ENCODE results near the gene KRTAP10-12.
"Not testable (repeated sequence)": the region's sequence is repeated elsewhere in the genome, so short reads cannot be mapped to it uniquely, and the experiment has no call there.

The KRTAP10-12 gene, protein sequence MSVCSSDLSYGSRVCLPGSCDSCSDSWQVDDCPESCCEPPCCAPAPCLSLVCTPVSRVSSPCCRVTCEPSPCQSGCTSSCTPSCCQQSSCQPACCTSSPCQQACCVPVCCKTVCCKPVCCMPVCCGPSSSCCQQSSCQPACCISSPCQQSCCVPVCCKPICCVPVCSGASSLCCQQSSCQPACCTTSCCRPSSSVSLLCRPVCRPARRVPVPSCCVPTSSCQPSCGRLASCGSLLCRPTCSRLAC

DNA sequence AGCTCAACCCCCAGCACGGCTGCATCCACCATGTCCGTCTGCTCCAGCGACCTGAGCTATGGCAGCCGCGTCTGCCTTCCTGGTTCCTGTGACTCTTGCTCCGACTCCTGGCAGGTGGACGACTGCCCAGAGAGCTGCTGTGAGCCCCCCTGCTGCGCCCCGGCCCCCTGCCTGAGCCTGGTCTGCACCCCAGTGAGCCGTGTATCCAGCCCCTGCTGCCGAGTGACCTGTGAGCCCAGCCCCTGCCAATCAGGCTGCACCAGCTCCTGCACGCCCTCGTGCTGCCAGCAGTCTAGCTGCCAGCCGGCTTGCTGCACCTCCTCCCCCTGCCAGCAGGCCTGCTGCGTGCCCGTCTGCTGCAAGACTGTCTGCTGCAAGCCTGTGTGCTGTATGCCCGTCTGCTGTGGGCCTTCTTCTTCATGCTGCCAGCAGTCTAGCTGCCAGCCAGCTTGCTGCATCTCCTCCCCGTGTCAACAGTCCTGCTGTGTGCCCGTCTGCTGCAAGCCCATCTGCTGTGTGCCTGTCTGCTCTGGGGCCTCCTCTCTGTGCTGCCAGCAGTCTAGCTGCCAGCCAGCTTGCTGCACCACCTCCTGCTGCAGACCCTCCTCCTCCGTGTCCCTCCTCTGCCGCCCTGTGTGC lies at the start of gene KRTAP10-12:
KRTAP10-12 (plus strand) TSS at position 1 of the 639 bp plus-strand sequence; CDS start at position 31, 30 bp downstream.
- DNase-seq, result not testable (repeated sequence)

DNA sequence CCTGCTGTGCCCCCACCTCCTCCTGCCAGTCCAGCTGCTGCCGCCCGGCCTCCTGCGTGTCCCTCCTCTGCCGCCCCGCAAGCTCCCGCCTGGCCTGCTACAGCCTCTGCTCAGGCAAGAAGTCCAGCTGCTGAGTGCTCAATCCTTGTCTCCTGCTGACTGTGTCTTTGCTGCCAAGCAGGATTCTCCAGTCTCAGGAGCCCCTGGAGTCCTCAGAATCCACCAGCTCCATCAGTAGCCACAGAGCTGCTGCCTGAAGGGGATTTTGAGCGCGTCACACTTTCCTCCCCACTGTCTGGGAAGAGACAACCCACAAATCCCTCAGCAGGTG lies 49.8 kb upstream of the KRTAP10-12 start:
- DNase-seq, result no peak

DNA sequence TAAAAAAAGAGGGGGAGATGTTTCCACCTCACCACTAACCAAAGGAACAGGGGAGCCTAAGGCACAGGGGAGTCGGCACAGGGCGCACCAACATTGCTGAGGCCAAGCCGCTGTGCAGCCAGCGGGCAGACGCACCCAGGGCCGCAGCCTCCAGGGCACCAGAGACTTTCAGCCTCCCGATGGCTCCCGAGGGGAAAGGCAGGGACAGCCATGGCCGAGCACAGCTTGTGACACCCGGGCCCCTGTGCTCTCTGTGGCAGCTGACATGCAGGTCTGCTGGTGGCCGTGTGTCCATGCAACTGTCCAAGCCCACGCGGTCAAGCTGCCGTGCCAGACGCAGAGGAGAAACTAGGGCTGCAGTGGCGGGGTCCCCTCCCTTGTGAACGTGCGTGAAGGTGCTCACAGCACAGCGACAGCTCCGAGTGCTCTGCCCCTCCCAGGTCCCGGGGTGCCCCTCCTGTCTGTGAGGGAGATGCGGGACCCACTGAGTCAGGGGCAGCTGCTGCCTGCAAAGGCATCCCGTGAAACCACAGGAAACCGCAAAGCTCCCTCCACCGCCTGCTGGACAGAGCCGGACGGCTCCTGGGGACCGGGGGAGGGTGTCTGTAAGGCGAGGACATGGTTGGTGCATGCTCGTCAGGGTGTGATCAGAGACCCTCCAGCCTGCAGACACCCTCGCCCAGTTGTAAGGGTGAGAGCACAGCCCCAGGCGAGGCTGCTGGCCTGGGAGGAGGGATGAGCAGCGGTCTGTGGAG lies 48.2 kb upstream of the KRTAP10-12 start:
- DNase-seq, result no peak

DNA sequence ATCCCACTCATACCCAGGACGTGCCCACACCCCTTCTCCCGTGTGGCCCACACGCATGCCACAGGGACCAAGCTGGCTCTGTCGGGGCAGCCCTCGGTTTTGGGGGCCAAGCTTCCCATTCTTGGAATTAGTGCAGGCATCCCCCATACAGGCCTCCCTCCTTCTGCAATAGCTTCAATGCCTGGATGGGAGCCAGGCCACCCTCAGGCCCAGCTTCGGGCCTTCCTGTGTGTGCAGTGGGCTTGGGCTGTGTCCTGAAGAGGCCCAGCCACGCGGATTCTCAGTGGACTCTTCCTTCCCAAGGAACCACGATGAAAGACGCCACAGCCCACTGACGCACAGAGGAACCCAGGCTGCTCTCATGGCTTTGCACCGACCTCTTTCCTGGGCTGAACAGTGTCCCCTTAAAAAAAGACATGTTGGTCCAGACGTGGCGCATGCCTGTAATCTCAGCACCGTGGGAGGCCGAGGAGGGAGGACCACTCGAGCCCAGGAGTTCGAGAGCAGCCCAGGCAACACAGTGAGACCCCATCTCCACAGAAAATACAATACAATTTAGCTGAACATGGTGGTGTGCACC lies 47.4 kb upstream of the KRTAP10-12 start:
- DNase-seq, result no peak

DNA sequence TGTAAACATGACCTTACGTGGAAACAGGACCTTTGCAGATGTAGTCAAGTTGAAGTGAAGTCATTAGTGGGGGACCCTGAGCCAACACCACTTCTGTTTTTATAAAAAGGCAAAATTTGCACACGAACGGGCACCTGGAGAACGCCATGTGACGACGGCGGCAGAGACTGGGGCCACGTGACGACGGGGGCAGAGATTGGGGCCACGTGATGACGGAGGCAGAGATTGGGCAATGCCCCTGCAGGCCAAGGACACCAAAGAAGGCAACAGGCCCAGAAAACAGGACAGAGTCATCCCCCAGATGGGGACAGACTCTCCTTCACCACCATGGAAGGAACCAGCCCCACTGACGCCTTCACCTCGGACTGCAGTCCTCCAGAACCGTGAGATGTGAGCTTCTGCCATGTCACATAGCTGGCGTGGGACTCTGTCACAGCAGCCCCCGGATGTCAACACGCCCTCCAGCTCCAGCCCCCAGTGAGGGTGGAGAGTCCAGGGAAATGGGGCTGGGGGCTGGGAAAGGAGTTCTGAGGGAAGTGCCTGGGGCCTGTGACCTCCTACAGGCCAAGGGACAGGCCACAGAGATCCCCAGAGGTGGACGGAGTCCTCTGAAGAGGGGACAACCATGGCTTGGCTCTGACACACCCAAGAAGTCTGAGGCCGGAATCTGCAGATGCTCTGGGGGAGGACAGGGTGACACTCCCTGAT lies 46.6 kb upstream of the KRTAP10-12 start:
- DNase-seq, result no peak

DNA sequence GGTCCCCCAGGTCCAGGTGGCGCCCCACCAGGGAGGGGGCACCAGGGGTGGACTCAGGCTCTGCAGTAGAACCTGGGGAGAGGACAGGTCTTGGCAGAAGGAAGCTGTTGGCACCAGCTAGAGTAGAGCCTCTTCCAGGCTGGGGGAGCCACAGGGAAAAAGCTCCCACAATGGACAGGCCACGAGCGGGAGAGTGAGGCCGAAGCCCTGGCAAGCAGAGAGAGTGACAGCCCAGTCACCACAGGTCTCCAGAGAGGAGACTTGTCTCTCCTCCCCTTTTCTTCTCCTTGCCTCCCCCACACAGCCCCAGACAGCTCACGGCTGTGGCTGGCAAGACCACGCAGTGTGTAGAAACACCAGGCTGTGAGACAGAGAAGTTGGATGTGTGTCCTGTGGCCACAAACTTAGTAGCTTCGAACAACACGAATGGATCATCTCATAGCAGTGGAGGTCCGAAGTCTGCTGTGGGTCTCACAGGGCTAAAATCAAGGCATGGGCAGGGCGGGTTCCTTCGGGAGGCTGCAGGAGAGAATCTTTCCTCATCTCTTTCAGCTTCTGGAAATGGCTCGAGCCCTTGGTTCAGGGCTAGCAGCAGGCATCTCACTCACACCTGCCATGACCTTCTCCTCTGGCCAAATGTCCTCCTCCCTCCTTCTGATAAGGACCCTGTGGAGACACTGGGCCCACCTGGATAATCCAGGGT lies 45.8 kb upstream of the KRTAP10-12 start:
- no peak for DNase-seq

DNA sequence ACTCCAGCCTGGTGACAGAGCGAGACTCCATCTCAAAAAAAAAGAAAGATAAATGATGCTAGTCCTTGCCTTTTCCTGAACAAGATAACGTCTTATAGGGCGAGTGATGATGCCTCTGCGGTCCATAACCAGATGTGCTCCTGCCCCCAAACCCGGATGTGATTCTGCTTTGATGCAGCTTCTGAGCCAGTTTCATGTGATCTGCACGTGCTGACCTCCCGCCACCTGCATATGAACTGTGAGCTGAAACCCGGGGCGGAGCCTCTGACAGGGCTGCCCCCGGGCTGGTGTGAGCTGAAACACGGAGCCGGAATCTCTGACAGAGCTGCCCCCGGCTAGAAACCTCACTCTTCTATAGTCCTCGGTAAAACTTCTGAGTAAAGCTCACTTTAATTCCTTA lies 43.8 kb upstream of the KRTAP10-12 start:
- DNase-seq, result no peak

DNA sequence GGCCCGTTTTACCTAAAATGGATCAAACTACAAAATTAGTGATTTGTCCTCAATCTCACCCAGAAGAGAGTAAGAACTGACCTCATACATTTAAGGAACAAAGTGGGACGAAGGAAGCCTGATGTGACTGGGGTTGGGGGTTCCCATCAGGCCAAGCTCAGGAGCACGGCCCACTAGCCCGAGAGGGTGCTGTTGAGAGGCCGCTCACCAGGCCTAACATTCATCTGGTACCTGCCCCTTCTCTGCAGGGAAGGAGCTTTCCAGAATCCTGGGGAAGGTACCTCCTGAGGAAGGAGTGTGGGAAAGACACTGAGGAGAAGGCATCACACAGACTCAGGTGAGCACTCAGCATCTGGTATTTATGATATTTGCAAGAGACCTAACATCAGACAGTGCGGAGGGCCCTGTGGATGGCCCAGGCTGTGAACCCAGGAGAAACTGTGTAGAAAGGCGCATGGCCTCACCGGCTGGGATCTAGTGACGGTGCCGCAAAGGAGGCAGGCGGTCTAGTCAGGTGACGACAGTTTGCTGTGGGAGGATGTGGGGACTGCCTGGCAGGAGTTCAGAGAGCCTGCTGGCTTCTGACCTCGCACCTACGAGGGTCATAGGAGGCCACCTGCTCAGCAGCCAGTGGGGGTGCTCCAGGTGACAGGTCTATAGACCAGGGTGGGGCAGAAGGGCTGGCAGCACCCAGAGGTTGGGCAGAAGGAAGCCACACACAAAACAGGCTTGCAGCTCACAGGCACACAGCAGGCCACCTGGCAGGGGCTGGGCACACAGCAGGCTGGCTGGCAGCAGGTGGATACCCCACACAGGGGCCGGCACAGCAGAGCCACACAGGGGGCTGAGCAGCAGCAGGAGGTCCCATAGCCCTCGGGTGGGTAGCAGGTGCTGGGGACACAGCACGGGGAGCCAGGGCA lies 43.1 kb upstream of the KRTAP10-12 start:
- no peak for DNase-seq

DNA sequence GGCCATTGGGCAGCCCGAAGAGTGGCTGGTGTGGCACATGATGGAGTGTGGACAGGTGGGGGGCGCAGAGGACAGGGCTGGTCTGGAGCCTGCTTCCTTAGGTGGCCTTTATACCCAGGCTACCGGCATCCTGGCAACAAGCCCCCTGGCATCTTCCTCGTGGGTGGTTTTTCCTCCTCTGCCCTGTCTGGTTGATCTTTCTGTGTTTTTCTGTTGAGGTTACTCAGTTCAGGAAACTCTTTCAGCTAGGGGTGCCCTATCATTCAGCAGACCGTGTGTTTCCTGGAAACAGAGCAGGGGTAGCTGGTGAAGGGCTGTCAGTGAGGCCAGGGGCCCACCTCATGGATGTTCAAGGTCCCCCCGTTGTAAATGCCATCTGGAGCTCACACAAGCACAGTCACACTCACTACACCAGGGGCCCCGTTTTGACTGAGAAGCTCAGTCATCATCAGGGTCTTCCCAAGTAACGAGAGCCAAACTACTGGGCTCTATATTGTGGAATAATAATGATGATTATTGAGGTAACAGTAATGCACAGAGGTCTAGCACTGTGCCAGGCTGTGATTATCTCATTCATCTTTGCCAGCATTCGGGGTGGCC lies 42.3 kb upstream of the KRTAP10-12 start, which contains the start of gene KRTAP12-4:
KRTAP12-4 (minus strand) TSS at position 84 of the 600 bp plus-strand sequence; CDS start at position 39, 45 bp downstream.
- DNase-seq, result no peak

DNA sequence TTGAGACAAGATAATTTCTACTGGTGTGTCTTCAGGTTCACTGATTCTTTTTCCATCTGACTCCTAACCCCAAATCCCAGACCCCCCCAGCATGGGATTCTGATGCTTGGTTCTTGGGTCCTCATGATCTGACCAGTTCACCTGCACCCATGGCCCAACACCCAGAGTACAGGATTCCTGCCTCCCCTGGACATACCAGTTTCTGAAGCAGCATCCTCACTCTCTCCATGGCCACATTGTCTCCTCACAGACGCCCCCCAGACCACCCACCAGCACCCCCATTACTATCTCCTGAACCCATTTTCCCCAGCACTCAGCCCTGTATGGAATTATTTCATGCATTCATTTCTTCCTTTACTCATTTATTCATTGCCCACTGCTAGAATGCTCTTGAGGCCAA lies 40.1 kb upstream of the KRTAP10-12 start:
- no peak for DNase-seq

DNA sequence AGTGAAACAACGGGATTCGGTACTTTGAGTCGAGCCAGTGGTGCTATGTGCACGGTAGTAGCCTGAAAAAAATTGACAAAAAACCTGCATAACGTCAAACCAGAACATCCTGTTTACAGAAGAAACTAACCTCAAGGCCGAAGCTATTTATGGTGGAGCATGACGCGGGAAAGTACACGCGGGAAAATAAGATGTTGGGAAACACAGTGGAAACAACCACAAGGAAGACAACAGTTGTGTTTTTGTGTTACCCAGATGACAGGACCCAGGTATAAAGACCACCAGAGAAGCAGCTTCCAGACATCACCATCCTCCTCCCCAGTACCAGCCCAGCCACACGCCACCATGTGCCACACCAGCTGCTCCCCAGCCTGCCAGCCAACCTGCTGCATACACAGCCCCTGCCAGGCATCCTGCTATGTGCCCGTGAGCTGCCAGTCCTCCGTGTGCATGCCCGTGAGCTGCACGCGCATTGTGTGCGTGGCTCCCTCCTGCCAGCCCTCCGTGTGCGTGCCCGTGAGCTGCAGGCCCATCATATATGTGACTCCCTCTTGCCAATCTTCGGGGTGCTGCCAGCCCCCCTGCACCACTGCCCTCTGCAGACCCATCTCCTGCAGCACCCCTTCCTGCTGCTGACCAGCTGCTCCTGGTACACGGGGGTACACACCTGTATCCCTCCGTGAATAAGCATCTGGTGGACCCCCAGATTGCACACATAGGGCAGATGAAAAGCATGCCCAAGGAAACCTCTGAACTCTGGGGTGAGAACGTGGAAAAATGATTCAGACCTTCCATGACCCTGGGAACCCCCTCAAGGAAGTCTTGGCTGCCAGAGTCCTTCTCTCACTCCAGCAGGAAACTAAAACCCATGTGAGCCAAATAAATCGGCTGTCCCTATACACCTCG lies 39.1 kb upstream of the KRTAP10-12 start, which contains the start of gene KRTAP12-3:
KRTAP12-3 (plus strand) TSS at position 298 of the 906 bp plus-strand sequence; CDS start at position 346, 48 bp downstream.
- DNase-seq, result no peak

DNA sequence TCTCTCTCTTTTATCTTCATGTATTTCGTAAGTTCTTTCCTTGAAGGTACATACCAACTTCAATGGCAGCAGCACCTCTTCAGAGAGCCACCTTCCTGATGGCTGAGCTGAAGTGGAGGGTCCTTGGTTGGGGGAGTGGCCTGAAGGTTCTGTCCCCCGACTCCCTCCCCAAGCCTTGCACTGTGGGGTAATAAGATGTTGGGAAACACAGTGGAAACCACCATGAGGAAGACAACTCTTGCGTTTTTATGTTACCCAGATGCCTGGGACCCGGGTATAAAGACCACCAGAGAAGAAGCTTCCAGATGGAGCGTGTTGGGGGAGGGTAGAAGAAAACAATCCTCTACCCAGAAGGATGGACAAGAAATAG lies 38.4 kb upstream of the KRTAP10-12 start:
- no peak for DNase-seq

DNA sequence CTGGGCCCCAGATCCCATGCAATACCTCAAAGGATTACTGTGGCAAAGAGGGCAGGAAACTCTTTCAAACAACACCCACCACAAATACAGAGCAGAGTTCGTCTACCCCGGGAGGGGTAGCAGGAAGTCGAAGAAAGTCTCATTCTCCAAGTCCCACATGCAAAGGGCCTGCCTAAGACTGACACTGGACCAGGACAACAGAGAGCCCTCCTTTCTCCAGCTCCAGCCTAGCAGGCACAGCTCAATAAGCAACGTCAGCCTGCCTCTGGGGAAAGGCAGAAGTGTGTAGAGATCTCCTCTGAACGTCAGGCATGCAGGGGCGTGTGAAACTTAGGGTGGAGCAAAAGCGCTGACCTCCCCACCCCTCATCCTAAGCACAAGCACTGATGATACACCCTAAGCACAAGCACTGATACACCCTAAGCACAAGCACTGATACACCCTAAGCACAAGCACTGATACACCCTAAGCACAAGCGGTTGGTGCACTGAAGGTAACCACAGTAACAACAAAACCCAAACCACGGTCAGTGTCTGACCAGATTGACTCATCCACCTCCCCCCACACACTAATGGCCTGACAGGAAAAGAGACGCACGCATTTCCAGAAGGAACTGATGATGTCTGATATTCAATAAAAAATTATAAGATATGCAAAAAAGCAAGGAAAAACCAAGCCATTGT lies 37.9 kb upstream of the KRTAP10-12 start:
- no peak for DNase-seq

DNA sequence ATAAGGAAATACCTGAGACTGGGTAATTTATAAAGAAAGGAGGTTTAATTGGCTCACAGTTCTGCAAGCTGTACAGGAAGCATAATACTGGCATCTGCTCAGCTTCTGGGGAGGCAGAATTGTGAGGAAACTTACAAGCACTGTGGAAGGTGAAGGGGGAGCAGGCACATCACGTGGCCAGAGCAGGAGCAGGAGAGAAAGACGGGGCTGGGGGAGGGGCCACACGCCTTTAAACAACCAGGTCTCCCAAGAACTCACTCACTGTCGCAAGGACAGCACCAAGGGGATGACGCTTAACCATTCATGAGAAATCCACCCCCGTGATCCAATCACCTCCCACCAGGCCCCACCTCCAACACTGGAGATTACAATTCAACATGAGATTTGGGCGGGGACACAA lies 35.4 kb upstream of the KRTAP10-12 start:
- DNase-seq, result not testable (repeated sequence)

DNA sequence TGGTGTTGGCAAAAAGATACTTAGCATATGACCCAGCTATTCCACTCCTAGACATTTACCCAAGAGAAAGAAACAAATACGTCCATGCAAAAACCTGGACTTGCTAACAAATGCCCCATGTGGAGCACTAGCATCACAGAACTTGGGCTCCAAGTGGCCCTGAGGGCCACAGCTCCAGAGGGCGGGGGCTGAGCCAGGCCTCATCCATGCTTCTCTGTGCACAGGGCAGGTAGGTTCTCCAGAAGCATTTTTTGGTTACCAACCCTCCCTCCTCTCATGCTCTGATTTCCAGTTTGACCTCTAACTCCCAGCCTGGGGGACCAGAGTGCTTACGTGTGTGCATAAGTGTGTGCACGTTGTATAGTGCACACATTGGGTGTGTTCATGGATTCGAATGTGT lies 32.3 kb upstream of the KRTAP10-12 start:
- no peak for DNase-seq

DNA sequence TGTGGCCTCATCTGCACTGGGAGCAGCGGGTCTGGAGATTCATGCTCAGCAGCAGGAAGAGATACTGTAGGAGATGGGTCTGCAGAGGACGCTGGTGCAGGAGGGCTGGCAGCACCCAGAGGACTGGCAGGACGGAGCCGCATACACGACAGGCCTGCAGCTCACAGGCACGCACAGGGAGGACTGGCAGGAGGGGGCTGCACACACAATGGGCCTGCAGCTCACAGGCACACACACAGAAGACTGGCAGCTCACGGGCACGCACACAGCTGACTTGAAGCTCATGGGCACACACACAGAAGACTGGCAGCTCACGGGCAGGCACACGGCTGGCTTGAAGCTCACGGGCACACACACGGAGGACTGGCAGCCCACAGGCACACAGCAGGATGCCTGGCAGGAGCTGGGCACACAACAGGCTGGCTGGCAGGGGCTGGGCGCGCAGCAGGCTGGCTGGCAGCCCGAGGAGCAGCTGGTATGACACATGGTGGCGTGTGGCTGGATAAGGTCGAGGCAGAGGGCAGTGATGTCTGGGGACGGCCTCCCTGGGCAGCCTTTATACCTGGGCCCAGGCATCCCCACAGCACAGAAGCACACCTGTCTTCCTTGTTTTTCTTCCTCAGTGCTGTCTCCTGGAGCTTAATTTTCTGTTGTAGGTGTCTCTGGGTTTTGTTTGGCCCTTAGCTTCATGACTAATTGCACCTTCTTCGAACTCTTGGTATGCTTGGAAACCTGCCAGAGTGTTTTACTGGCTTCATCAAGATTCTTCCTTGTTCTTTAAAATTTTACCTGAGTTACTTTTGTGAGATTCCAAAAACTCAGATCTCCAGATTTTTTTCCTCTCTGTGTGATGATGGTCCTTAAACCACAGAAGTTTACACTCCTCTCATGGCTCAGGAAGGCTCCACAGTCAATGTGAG lies 30.3 kb upstream of the KRTAP10-12 start, which contains the start of gene KRTAP12-2:
KRTAP12-2 (minus strand) TSS at position 527 of the 920 bp plus-strand sequence; CDS start at position 486, 41 bp downstream.
- peak; percentile 15 for DNase-seq

DNA sequence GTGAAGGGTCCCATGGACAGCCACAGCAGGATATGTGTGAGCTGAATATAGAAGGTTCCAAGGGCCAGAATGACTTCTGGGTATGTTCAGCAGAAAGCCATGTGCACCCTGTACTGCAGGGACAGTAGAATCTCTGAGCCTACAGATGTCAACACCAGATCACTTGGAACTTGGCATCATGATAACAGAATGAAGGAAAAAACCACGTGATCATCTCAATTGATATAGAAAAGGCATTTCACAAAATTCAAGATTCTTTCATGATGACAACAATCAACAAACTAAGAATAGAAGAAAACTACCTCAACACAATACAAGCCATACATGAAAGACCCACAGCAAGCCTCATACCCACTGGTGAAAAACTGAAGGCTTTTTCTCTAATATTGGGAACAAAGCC lies 29.4 kb upstream of the KRTAP10-12 start:
- DNase-seq, result no peak

Measured in NCI-H1105 (cell line).